ENCODE data around the gene HESX1. TPM values are rescaled to one million over a fixed set of nuclear protein-coding genes. Genes with fewer than 3 reads are reported as not detected.

The HESX1 gene
- total and polyA plus RNA-seq, 2 experiments from 2014 or later, result 21.1 to 56.7 TPM

GRCh38 chr3:57154470-57155309 lies 45.1 kb downstream of the HESX1 start:
- peak overlapping the region; percentile 10; the same call in 1 of the 3 replicates for H3K4me3 Mint-ChIP-seq
- Histone ChIP-seq H3K79me2 (replicated peaks; ENCODE audit: insufficient read depth) (peaks cover 91% of the 10 kb centered on the region), H3K27ac (ENCODE audit: low read depth) (no peak overlapping the region), H3F3A (replicated peaks; ENCODE audit: low read depth) (peaks cover 8% of the 10 kb centered on the region; the same call in 1 of the 2 replicates), H3K4me3 (no peak overlapping the region; the same call in 1 of the 2 replicates), H3K27me3 (ENCODE audit: insufficient read depth) (no peaks in the 10 kb centered on the region), H3K9me2 (ENCODE audit: insufficient read depth) (no peaks in the 10 kb centered on the region), H3K4me1 (ENCODE audit: insufficient read depth) (peaks cover 92% of the 10 kb centered on the region), H3K36me3 (ENCODE audit: insufficient read depth) (no peaks in the 10 kb centered on the region), H3K4me2 (peak overlapping the region; percentile 36), H4K20me1 (replicated peaks; ENCODE audit: insufficient read depth) (peaks cover 36% of the 10 kb centered on the region), H2AFZ (no peak overlapping the region)
- H3K36me3 Mint-ChIP-seq (ENCODE audit: low read depth), result peaks cover 12% of the 10 kb centered on the region
- DNase-seq (ENCODE audit: low spot score) (no peak), ATAC-seq (no peak)
- TF ChIP-seq NANOG (IDR thresholded peaks at IDR 0.05; ENCODE audit: borderline replicate concordance) (no peak), JUNB (IDR thresholded peaks at IDR 0.05; ENCODE audit: unreplicated experiment) (no peak), STAT1 (IDR thresholded peaks at IDR 0.05; ENCODE audit: unreplicated experiment) (no peak), CTCF (conservative IDR thresholded peaks at IDR 0.05; ENCODE audit: low read depth in 2 of 2) (no peak), ETS1 (IDR thresholded peaks at IDR 0.05) (no peak), EZH2 (IDR thresholded peaks at IDR 0.05; ENCODE audit: low read depth, unreplicated experiment) (no peak), POLR2AphosphoS5 (IDR thresholded peaks at IDR 0.05; ENCODE audit: low read depth) (no peak), ZNF114 (CRISPR knock-in tag; IDR thresholded peaks at IDR 0.05) (no peak), ZNF331 (CRISPR knock-in tag; IDR thresholded peaks at IDR 0.05; ENCODE audit: low read depth) (no peak), EZH2phosphoT487 (IDR thresholded peaks at IDR 0.05; ENCODE audit: unreplicated experiment) (no peak), CREB1 (CRISPR knock-in tag; IDR thresholded peaks at IDR 0.05; ENCODE audit: low read depth) (no peak)
- TF ChIP-seq, protein P1, sequence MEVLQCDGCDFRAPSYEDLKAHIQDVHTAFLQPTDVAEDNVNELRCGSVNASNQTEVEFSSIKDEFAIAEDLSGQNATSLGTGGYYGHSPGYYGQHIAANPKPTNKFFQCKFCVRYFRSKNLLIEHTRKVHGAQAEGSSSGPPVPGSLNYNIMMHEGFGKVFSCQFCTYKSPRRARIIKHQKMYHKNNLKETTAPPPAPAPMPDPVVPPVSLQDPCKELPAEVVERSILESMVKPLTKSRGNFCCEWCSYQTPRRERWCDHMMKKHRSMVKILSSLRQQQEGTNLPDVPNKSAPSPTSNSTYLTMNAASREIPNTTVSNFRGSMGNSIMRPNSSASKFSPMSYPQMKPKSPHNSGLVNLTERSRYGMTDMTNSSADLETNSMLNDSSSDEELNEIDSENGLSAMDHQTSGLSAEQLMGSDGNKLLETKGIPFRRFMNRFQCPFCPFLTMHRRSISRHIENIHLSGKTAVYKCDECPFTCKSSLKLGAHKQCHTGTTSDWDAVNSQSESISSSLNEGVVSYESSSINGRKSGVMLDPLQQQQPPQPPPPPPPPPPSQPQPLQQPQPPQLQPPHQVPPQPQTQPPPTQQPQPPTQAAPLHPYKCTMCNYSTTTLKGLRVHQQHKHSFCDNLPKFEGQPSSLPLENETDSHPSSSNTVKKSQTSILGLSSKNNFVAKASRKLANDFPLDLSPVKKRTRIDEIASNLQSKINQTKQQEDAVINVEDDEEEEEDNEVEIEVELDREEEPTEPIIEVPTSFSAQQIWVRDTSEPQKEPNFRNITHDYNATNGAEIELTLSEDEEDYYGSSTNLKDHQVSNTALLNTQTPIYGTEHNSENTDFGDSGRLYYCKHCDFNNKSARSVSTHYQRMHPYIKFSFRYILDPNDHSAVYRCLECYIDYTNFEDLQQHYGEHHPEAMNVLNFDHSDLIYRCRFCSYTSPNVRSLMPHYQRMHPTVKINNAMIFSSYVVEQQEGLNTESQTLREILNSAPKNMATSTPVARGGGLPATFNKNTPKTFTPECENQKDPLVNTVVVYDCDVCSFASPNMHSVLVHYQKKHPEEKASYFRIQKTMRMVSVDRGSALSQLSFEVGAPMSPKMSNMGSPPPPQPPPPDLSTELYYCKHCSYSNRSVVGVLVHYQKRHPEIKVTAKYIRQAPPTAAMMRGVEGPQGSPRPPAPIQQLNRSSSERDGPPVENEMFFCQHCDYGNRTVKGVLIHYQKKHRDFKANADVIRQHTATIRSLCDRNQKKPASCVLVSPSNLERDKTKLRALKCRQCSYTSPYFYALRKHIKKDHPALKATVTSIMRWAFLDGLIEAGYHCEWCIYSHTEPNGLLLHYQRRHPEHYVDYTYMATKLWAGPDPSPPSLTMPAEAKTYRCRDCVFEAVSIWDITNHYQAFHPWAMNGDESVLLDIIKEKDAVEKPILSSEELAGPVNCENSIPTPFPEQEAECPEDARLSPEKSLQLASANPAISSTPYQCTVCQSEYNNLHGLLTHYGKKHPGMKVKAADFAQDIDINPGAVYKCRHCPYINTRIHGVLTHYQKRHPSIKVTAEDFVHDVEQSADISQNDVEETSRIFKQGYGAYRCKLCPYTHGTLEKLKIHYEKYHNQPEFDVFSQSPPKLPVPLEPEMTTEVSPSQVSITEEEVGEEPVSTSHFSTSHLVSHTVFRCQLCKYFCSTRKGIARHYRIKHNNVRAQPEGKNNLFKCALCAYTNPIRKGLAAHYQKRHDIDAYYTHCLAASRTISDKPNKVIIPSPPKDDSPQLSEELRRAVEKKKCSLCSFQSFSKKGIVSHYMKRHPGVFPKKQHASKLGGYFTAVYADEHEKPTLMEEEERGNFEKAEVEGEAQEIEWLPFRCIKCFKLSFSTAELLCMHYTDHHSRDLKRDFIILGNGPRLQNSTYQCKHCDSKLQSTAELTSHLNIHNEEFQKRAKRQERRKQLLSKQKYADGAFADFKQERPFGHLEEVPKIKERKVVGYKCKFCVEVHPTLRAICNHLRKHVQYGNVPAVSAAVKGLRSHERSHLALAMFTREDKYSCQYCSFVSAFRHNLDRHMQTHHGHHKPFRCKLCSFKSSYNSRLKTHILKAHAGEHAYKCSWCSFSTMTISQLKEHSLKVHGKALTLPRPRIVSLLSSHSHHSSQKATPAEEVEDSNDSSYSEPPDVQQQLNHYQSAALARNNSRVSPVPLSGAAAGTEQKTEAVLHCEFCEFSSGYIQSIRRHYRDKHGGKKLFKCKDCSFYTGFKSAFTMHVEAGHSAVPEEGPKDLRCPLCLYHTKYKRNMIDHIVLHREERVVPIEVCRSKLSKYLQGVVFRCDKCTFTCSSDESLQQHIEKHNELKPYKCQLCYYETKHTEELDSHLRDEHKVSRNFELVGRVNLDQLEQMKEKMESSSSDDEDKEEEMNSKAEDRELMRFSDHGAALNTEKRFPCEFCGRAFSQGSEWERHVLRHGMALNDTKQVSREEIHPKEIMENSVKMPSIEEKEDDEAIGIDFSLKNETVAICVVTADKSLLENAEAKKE (CRISPR knock-in tag; IDR thresholded peaks at IDR 0.05), result no peak
- TF ChIP-seq, protein P2, sequence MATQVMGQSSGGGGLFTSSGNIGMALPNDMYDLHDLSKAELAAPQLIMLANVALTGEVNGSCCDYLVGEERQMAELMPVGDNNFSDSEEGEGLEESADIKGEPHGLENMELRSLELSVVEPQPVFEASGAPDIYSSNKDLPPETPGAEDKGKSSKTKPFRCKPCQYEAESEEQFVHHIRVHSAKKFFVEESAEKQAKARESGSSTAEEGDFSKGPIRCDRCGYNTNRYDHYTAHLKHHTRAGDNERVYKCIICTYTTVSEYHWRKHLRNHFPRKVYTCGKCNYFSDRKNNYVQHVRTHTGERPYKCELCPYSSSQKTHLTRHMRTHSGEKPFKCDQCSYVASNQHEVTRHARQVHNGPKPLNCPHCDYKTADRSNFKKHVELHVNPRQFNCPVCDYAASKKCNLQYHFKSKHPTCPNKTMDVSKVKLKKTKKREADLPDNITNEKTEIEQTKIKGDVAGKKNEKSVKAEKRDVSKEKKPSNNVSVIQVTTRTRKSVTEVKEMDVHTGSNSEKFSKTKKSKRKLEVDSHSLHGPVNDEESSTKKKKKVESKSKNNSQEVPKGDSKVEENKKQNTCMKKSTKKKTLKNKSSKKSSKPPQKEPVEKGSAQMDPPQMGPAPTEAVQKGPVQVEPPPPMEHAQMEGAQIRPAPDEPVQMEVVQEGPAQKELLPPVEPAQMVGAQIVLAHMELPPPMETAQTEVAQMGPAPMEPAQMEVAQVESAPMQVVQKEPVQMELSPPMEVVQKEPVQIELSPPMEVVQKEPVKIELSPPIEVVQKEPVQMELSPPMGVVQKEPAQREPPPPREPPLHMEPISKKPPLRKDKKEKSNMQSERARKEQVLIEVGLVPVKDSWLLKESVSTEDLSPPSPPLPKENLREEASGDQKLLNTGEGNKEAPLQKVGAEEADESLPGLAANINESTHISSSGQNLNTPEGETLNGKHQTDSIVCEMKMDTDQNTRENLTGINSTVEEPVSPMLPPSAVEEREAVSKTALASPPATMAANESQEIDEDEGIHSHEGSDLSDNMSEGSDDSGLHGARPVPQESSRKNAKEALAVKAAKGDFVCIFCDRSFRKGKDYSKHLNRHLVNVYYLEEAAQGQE (IDR thresholded peaks at IDR 0.05; ENCODE audit: unreplicated experiment), result no peak
- no peak overlapping the region for H3K27ac Mint-ChIP-seq
- peaks cover 91% of the 10 kb centered on the region for H3K4me1 Mint-ChIP-seq
- H3K27me3 Mint-ChIP-seq (ENCODE audit: insufficient read depth, low read depth, poor library complexity), result peaks cover 13% of the 10 kb centered on the region
- peaks cover 4% of the 10 kb centered on the region; the same call in 2 of the 3 replicates for H3K9me3 Mint-ChIP-seq

All from GM23338 (cell line).